Bronchial epithelial cell (primary cell): ENCODE data around the gene VGLL4. TPM values are rescaled to one million over a fixed set of nuclear protein-coding genes. Genes with fewer than 3 reads are reported as not detected.

Experiments used
- DNase-seq: peaks from one replicate; pipeline ENCODE4 v3.0.0-alpha.2; 2010; ENCODE audit warnings: low read depth
- FAIRE-seq: peaks from 2 replicates; lab custom pipeline; 2011; peaks lifted over from hg19 to GRCh38; lab: Jason Lieb, UNC
- H3K27me3 ChIP-seq: 2 replicates; pipeline ENCODE4 v1.5.1; 2011; ENCODE audit warnings: low read length; ENCODE audit not compliant: control insufficient read depth, insufficient read depth
- H3K36me3 ChIP-seq: 2 replicates; pipeline ENCODE4 v1.5.1; 2011; ENCODE audit warnings: low read length; ENCODE audit not compliant: control insufficient read depth, insufficient read depth
- H3K4me3 ChIP-seq: 2 replicates; pipeline ENCODE4 v1.5.1; 2011; ENCODE audit warnings: mild to moderate bottlenecking, low read depth, low read length, control low read depth
- CTCF ChIP-seq: IDR thresholded peaks from 2 replicates; pipeline ENCODE4 v1.5.1; 2011; ENCODE audit warnings: mild to moderate bottlenecking, moderate library complexity, low read length, control low read depth, inconsistent platforms; ENCODE audit not compliant: insufficient read depth, severe bottlenecking
- total RNA-seq: library from RNA; depleted of rRNA; stranded (reverse); fragments of >200 nt; gene quantifications from 2 replicates; pipeline ENCODE4 v1.2.1, GENCODE V29; 2014

VGLL4 gene
- total RNA-seq, 1 donor from 2014 or later: 32.6 TPM

- no peaks in the 10 kb centered on the region for H3K27me3 ChIP-seq
- DNase-seq: no peak
- FAIRE-seq: no peak
- H3K36me3 ChIP-seq: peaks cover 9% of the 10 kb centered on the region
- no peak overlapping the region for H3K4me3 ChIP-seq
- no peak for TF ChIP-seq CTCF
These were observed 73.5 kb downstream of the VGLL4 start for GRCh38 chr3:11570251-11570650.

GRCh38 chr3:11569156-11569741, 74.5 kb downstream of the VGLL4 start:
- H3K27me3 ChIP-seq: no peaks in the 10 kb centered on the region
- no peak overlapping the region for H3K4me3 ChIP-seq
- H3K36me3 ChIP-seq: peaks cover 10% of the 10 kb centered on the region
- TF ChIP-seq CTCF: no peak
- FAIRE-seq (no peak), DNase-seq (no peak)

DNA sequence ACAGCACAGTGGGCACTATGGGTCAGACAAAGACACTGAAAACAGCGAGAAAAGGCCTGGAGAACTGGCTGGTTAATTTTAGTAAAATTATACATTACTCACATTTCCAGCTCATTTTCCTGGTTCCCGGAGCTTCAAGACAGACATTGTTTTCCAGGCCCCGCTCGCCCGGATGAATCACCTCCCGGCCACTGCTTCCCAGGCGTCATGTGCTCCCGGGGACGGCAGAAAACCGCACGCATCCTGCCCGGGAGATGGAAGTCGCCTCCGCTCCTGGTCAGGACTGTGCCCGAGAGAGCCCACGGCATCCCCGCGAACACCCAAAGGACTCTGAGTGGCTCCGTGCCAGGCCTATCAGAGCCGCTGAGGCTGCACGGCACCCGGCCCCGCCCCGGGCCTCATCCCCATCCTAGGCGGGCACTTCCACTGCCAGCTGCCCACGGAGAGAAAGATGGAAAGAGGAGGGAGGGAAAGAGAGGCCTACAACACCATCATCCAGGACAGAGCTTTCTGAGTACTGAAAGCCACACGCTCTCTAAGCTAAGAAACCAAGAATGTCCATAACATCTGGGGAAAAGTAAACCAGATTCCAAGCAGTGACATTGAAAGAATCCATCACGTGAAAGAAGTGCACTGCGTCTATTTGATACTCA, 75.1 kb downstream of the VGLL4 start:
- Histone ChIP-seq H3K4me3 (no peak overlapping the region), H3K36me3 (peaks cover 12% of the 10 kb centered on the region), H3K27me3 (no peaks in the 10 kb centered on the region)
- DNase-seq (peak; percentile 66), FAIRE-seq (no peak)
- no peak for TF ChIP-seq CTCF

DNA sequence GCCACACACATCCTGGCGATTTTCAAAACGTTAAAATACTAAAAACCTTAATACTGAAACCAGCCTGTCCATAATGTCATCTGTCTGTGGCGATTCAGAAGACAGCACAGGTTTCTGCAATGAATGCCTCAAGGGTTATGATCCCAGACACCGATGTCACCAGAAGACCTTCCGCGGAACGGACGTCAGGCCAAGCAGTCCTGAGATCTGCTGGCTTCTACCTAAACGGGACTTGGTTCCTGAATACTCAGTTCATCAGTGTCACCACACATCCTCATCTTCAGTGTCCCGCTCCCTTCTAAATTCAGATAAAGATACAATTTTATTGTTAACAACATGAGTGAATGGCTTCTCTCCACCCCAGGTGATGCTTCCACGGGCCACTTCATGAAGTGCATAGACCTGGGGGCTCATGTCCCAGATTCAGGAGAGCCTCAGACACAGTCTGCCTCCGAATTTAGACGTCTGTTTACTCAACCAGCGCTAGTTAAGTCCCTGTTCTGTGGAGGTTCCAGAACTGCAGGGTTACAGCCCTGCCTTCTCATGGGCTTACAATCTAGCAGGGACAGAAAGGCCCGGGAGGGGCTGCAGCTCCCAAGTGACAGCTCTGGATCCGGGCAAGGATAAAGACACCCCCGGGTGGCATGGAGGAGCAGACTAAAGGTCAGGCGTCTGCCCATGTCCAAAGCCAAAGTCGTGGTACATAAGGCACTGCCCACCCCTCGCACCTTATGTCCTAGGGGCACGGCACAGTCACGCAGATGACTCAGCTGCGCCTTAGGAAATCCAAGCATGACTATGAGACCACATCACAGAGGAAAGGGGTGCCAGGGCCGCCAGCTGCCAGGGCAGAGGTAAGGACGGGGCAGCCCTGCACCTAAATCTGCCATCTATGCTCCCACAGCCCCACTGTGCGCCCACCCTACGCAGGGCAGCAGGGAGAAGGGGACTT, 75.9 kb downstream of the VGLL4 start:
- DNase-seq: peak; percentile 71
- FAIRE-seq: no peak

DNA sequence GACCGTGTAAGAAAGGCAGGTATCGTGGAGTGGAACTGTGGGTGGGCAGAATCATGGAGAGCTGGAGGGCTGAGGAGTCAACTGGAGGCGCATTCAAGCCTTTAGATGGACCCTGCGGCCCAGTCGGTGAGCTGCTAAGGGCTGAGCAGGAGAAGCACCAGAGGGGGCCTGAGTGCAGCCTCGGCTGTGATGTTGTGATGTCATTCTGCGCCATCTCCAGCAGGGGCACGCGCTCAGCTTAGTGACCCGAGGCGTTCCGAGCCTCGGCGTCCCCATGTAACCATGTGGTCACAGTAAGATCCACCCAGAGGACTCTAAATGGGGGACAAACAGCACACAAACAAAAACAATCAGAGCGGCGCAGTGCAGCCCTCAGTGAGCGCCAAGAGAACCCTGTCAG, 76.8 kb downstream of the VGLL4 start:
- DNase-seq (no peak), FAIRE-seq (peak; percentile 58)
- Histone ChIP-seq H3K27me3 (no peaks in the 10 kb centered on the region), H3K36me3 (peaks cover 20% of the 10 kb centered on the region), H3K4me3 (no peak overlapping the region)
- TF ChIP-seq CTCF: peak; percentile 2

More for the DNA sequence above, 75.9 kb downstream of the VGLL4 start:
- Histone ChIP-seq H3K27me3 (no peaks in the 10 kb centered on the region), H3K36me3 (peaks cover 17% of the 10 kb centered on the region), H3K4me3 (no peak overlapping the region)
- TF ChIP-seq CTCF: no peak
